SK-N-SH (cell line): ENCODE data around the gene OCA2.

Experiments
- CHD2 ChIP-seq: fragments of 150-350 bp; IDR thresholded peaks from 2 replicates; pipeline ENCODE4 v1.6.1; 2018; ENCODE audit warnings: low read length; ENCODE audit not compliant: partially characterized antibody
- MXI1 ChIP-seq: IDR thresholded peaks from 2 replicates; pipeline ENCODE4 v1.6.1; 2012; ENCODE audit warnings: mild to moderate bottlenecking, low read depth, low read length, improper control_type of control experiment
- POLR2AphosphoS5 ChIP-seq: IDR thresholded peaks from 2 replicates; pipeline ENCODE4 v1.6.1; 2012; ENCODE audit warnings: low read depth, low read length
- RFX5 ChIP-seq: IDR thresholded peaks from 2 replicates; pipeline ENCODE4 v1.6.1; 2012; ENCODE audit warnings: mild to moderate bottlenecking, improper control_type of control experiment, low read length
- SIN3A ChIP-seq: IDR thresholded peaks from 2 replicates; pipeline ENCODE4 v1.6.1; 2012; ENCODE audit warnings: low read depth, mild to moderate bottlenecking, low read length, moderate library complexity, borderline replicate concordance
- YY1 ChIP-seq: IDR thresholded peaks from 2 replicates; pipeline ENCODE4 v1.4.0; 2012; ENCODE audit warnings: low read depth, mild to moderate bottlenecking
- TF ChIP-seq, protein P1 (sequence below): IDR thresholded peaks from 2 replicates; pipeline ENCODE4 v1.6.1; 2012; ENCODE audit warnings: mild to moderate bottlenecking, low read depth, low read length, moderate library complexity
- TF ChIP-seq, protein P2 (sequence below): fragments of 200-600 bp; sonication (generic); IDR thresholded peaks from 2 replicates; pipeline ENCODE4 v1.6.1; 2017; ENCODE audit warnings: antibody characterized with exemption, mild to moderate bottlenecking, moderate library complexity
- TF ChIP-seq, protein P3 (sequence below): IDR thresholded peaks from 2 replicates; pipeline ENCODE4; 2012
- TF ChIP-seq, protein P4 (sequence below): IDR thresholded peaks from 2 replicates; pipeline ENCODE4 v1.4.0; 2012; ENCODE audit warnings: low read depth

DNA sequence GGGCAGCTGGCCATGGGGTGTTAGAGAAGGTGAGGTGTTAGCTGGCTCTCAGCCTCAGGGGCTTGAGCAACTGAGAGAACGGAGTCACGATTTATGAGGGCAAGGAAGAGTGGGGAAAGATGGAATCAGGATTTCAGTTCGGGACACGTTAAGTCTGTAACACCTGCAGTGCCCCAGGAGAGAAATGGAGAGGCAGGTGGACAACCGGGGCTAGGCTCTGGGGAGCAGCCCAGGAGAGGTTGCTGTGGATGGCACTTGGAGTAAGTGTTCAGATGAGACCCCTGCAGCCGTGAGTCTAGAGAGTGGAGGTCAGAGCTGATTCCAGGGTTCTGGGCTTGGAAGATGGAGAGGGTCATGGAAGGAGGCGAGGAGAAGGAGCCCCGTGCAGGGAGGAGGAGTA is 237.9 kb downstream of the OCA2 start:
- TF ChIP-seq, protein P1, sequence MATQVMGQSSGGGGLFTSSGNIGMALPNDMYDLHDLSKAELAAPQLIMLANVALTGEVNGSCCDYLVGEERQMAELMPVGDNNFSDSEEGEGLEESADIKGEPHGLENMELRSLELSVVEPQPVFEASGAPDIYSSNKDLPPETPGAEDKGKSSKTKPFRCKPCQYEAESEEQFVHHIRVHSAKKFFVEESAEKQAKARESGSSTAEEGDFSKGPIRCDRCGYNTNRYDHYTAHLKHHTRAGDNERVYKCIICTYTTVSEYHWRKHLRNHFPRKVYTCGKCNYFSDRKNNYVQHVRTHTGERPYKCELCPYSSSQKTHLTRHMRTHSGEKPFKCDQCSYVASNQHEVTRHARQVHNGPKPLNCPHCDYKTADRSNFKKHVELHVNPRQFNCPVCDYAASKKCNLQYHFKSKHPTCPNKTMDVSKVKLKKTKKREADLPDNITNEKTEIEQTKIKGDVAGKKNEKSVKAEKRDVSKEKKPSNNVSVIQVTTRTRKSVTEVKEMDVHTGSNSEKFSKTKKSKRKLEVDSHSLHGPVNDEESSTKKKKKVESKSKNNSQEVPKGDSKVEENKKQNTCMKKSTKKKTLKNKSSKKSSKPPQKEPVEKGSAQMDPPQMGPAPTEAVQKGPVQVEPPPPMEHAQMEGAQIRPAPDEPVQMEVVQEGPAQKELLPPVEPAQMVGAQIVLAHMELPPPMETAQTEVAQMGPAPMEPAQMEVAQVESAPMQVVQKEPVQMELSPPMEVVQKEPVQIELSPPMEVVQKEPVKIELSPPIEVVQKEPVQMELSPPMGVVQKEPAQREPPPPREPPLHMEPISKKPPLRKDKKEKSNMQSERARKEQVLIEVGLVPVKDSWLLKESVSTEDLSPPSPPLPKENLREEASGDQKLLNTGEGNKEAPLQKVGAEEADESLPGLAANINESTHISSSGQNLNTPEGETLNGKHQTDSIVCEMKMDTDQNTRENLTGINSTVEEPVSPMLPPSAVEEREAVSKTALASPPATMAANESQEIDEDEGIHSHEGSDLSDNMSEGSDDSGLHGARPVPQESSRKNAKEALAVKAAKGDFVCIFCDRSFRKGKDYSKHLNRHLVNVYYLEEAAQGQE: no peak
- TF ChIP-seq MXI1 (no peak), CHD2 (no peak), RFX5 (no peak), POLR2AphosphoS5 (no peak), YY1 (no peak), SIN3A (no peak)
- TF ChIP-seq, protein P2, sequence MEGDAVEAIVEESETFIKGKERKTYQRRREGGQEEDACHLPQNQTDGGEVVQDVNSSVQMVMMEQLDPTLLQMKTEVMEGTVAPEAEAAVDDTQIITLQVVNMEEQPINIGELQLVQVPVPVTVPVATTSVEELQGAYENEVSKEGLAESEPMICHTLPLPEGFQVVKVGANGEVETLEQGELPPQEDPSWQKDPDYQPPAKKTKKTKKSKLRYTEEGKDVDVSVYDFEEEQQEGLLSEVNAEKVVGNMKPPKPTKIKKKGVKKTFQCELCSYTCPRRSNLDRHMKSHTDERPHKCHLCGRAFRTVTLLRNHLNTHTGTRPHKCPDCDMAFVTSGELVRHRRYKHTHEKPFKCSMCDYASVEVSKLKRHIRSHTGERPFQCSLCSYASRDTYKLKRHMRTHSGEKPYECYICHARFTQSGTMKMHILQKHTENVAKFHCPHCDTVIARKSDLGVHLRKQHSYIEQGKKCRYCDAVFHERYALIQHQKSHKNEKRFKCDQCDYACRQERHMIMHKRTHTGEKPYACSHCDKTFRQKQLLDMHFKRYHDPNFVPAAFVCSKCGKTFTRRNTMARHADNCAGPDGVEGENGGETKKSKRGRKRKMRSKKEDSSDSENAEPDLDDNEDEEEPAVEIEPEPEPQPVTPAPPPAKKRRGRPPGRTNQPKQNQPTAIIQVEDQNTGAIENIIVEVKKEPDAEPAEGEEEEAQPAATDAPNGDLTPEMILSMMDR: no peak
- TF ChIP-seq, protein P3, sequence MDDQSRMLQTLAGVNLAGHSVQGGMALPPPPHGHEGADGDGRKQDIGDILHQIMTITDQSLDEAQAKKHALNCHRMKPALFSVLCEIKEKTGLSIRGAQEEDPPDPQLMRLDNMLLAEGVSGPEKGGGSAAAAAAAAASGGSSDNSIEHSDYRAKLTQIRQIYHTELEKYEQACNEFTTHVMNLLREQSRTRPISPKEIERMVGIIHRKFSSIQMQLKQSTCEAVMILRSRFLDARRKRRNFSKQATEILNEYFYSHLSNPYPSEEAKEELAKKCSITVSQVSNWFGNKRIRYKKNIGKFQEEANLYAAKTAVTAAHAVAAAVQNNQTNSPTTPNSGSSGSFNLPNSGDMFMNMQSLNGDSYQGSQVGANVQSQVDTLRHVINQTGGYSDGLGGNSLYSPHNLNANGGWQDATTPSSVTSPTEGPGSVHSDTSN: no peak
- TF ChIP-seq, protein P4, sequence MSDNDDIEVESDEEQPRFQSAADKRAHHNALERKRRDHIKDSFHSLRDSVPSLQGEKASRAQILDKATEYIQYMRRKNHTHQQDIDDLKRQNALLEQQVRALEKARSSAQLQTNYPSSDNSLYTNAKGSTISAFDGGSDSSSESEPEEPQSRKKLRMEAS: no peak
